NCI-H2171 treated with DMSO at 0.1 percent for 48 hours (cell line): ENCODE data around the gene WFDC2.

Source experiments
- DNase-seq: peaks from one replicate; lab custom pipeline; 2025; lab: John Stamatoyannopoulos, UW

The WFDC2 gene

GRCh38 chr20:45497971-45498494, 28.5 kb downstream of the WFDC2 start:
- DNase-seq = no peak

GRCh38 chr20:45500022-45500421, 30.5 kb downstream of the WFDC2 start:
- no peak for DNase-seq

GRCh38 chr20:45501600-45501999, 32.0 kb downstream of the WFDC2 start:
- no peak for DNase-seq

GRCh38 chr20:45502561-45502960, 33.0 kb downstream of the WFDC2 start:
- no peak for DNase-seq

- no peak for DNase-seq
Observed at GRCh38 chr20:45503403-45503802, 33.9 kb downstream of the WFDC2 start.

- no peak for DNase-seq
Observed at GRCh38 chr20:45506398-45506797, 36.8 kb downstream of the WFDC2 start.

GRCh38 chr20:45507011-45507820, 37.7 kb downstream of the WFDC2 start:
- no peak for DNase-seq

- no peak for DNase-seq
Observed at GRCh38 chr20:45508068-45508886, 38.7 kb downstream of the WFDC2 start.

- no peak for DNase-seq
Observed at GRCh38 chr20:45509091-45509490, 39.5 kb downstream of the WFDC2 start.

GRCh38 chr20:45510242-45510862, 40.8 kb downstream of the WFDC2 start:
- no peak for DNase-seq

GRCh38 chr20:45515147-45515913, 45.8 kb downstream of the WFDC2 start, which contains the start of gene SPINT3:
Gene SPINT3, minus strand, starts transcription at chr20:45515622. Its CDS starts 14 bp downstream, at chr20:45515608.
- DNase-seq = no peak

- no peak for DNase-seq
Observed at GRCh38 chr20:45518282-45518681, 48.7 kb downstream of the WFDC2 start.

- no peak for DNase-seq
Observed at GRCh38 chr20:45523821-45524220, 54.3 kb downstream of the WFDC2 start.

- no peak for DNase-seq
Observed at GRCh38 chr20:45527294-45527693, 57.7 kb downstream of the WFDC2 start.
